Endothelial cell of umbilical vein (primary cell): ENCODE results near the gene ZNF316. TPM values are rescaled to one million over a fixed set of nuclear protein-coding genes. Genes with fewer than 3 reads are reported as not detected.

ENCODE experiments used
- BruUV-seq: library from RNA; stranded (reverse); fragments of 400-500 nt; replicated peaks from 2 replicates; lab custom pipeline; 2021; lab: Mats Ljungman, UMichigan
- CTCF ChIA-PET: fragments of 300-600, 350-600 bp; sonication (Branson Sonifier 250); formaldehyde crosslinking; loops from one replicate; lab custom pipeline; 2021; ENCODE audit warnings: antibody characterized with exemption, inconsistent platforms; lab: Charles Lee
- POLR2A ChIA-PET: fragments of 300-600, 350-600 bp; sonication (Branson Sonifier 250); formaldehyde crosslinking; loops from one replicate; lab custom pipeline; 2021; ENCODE audit warnings: antibody characterized with exemption, inconsistent platforms; lab: Charles Lee
- DNase-seq: peaks from one replicate; pipeline ENCODE4 v3.0.0-alpha.2; 2011; ENCODE audit warnings: low read depth, low spot score
- FAIRE-seq: peaks from 2 replicates; lab custom pipeline; 2011; peaks lifted over from hg19 to GRCh38; lab: Jason Lieb, UNC
- H2AFZ ChIP-seq: 2 replicates; pipeline ENCODE4 v1.6.0; 2012; ENCODE audit warnings: low read depth, low read length, control low read depth, inconsistent platforms
- H3K27ac ChIP-seq: 2 replicates; pipeline ENCODE4 v1.5.1; 2011; ENCODE audit warnings: low read depth, mild to moderate bottlenecking, control low read depth, low read length, moderate library complexity; ENCODE audit not compliant: insufficient read depth
- H3K27me3 ChIP-seq, 2 experiments: 2 replicates each; pipeline versions ENCODE4 v1.6.0 to v1.6.1; 2011; ENCODE audit warnings: low read length in 2 of 2, mixed read lengths in 1 of 2; ENCODE audit not compliant: control insufficient read depth in 2 of 2, insufficient read depth in 2 of 2
- H3K36me3 ChIP-seq, 2 experiments: 2 replicates in 1 of 2; 3 replicates in 1 of 2; pipeline ENCODE4 v1.5.1; 2011; ENCODE audit warnings: low read length in 2 of 2, mild to moderate bottlenecking in 1 of 2, moderate library complexity in 1 of 2; ENCODE audit not compliant: control insufficient read depth in 2 of 2, insufficient read depth in 2 of 2; ENCODE audit errors: extremely low read depth in 1 of 2
- H3K4me1 ChIP-seq: 3 replicates; pipeline ENCODE4 v1.5.1; 2011; ENCODE audit warnings: mild to moderate bottlenecking, low read length; ENCODE audit not compliant: control insufficient read depth, insufficient read depth; ENCODE audit errors: extremely low read depth
- H3K4me2 ChIP-seq: 2 replicates; pipeline ENCODE4 v1.6.1; 2011; ENCODE audit warnings: low read length, control low read depth, mixed read lengths; ENCODE audit not compliant: insufficient read depth
- H3K4me3 ChIP-seq, 3 experiments: fragments of 200-600 bp in 1 of 3; sonication (generic), shearing (Covaris generic) in 1 of 3; replicated peaks in 1 of 3; 2 replicates each; pipeline ENCODE4 v1.5.1; 2011 to 2016; ENCODE audit warnings: control low read depth in 3 of 3, low read length in 3 of 3, mild to moderate bottlenecking in 2 of 3, inconsistent platforms in 1 of 3, low read depth in 1 of 3, moderate library complexity in 1 of 3; ENCODE audit not compliant: insufficient read depth in 1 of 3
- H3K79me2 ChIP-seq: 2 replicates; pipeline ENCODE4 v1.6.0; 2012; ENCODE audit warnings: low read length, inconsistent platforms; ENCODE audit not compliant: control insufficient read depth, insufficient read depth
- H3K9ac ChIP-seq: replicated peaks from 2 replicates; pipeline ENCODE3; 2011; ENCODE audit warnings: low read length, control low read depth; ENCODE audit not compliant: insufficient read depth; ENCODE audit errors: extremely low read depth
- H3K9me1 ChIP-seq: replicated peaks from 3 replicates; pipeline ENCODE4 v1.6.0; 2011; ENCODE audit warnings: mild to moderate bottlenecking, low read length; ENCODE audit not compliant: control insufficient read depth, insufficient read depth; ENCODE audit errors: extremely low read depth
- H3K9me3 ChIP-seq: replicated peaks from 2 replicates; pipeline ENCODE4 v1.5.1; 2012; ENCODE audit warnings: low read length, inconsistent platforms; ENCODE audit not compliant: control insufficient read depth, insufficient read depth
- H4K20me1 ChIP-seq: replicated peaks from 2 replicates; pipeline ENCODE3; 2011; ENCODE audit warnings: mild to moderate bottlenecking, low read length; ENCODE audit not compliant: control insufficient read depth, insufficient read depth; ENCODE audit errors: extremely low read depth
- CTCF ChIP-seq, 2 donors: IDR thresholded peaks; 1 replicate in 1 of 2; 2 replicates in 1 of 2; pipeline ENCODE4 v1.5.1; 2011; ENCODE audit warnings: low read length in 2 of 2, mild to moderate bottlenecking in 2 of 2, moderate library complexity in 2 of 2, control low read depth in 1 of 2, inconsistent platforms in 1 of 2, low read depth in 1 of 2; ENCODE audit not compliant: insufficient read depth in 1 of 2; ENCODE audit errors: extremely low read depth in 1 of 2
- EZH2 ChIP-seq: IDR thresholded peaks from 2 replicates; pipeline ENCODE4 v1.6.1; 2012; ENCODE audit warnings: borderline replicate concordance, low read depth, mild to moderate bottlenecking, moderate library complexity, low read length, inconsistent platforms; ENCODE audit not compliant: severe bottlenecking
- FOS ChIP-seq: IDR thresholded peaks from 2 replicates; pipeline ENCODE4 v1.6.1; 2011; ENCODE audit warnings: mild to moderate bottlenecking, low read length, moderate library complexity, borderline replicate concordance; ENCODE audit not compliant: insufficient read depth
- GATA2 ChIP-seq: IDR thresholded peaks from 2 replicates; pipeline ENCODE4 v1.7.0; 2011; ENCODE audit warnings: low read depth, mild to moderate bottlenecking, moderate library complexity, mixed read lengths, low read length; ENCODE audit not compliant: insufficient read length, insufficient read depth
- JUN ChIP-seq: IDR thresholded peaks from 2 replicates; pipeline ENCODE4 v1.6.1; 2011; ENCODE audit warnings: borderline replicate concordance, low read depth; ENCODE audit not compliant: insufficient read length, insufficient read depth
- MAX ChIP-seq: IDR thresholded peaks from 2 replicates; pipeline ENCODE4 v1.6.1; 2011; ENCODE audit not compliant: insufficient read depth, insufficient read length
- MYC ChIP-seq: IDR thresholded peaks from one replicate; pipeline ENCODE4 v1.6.1; 2011; ENCODE audit warnings: mild to moderate bottlenecking, low read depth, low read length
- POLR2A ChIP-seq: IDR thresholded peaks from 2 replicates; pipeline ENCODE4 v1.6.1; 2012; ENCODE audit warnings: low read depth, mild to moderate bottlenecking, control low read depth, low read length
- POLR2AphosphoS5 ChIP-seq: IDR thresholded peaks from 2 replicates; pipeline ENCODE4 v1.6.1; 2012; ENCODE audit warnings: low read depth, mild to moderate bottlenecking, control low read depth, low read length, moderate library complexity; ENCODE audit not compliant: insufficient read depth
- dilution Hi-C: fragments of 300-500 bp; cut with MboI; formaldehyde crosslinking; loops from one replicate; pipeline ENCODE4 v1.15.0; 2019; ENCODE audit warnings: low sequenced_read_pairs; ENCODE audit not compliant: extremely low pct_ligation_motif_present
- intact Hi-C: fragments of 100-400 bp; cut with micrococcal nuclease; formaldehyde crosslinking; loops from one replicate; pipeline ENCODE4 v1.10.0; 2022
- polyA plus RNA-seq, 4 experiments: library from polyadenylated mRNA; depleted of rRNA in 3 of 4; stranded (reverse) in 3 of 4; unstranded in 1 of 4; fragments of >200 nt; gene quantifications; 2 replicates each; pipeline versions ENCODE4 v1.2.1 to v1.2.3, GENCODE V29; 2011 to 2012; ENCODE audit warnings: missing spikeins in 1 of 4
- total RNA-seq: library from RNA; stranded (reverse); gene quantifications from 2 replicates; pipeline ENCODE4 v1.2.3, GENCODE V29; 2021

ZNF316 gene
- total and polyA plus RNA-seq, 2 donors (not counting 3 experiments of a cell fraction or from before 2014, with no cell fraction given), result 7.7 to 23.8 TPM

GRCh38 chr7:6642239-6642839 lies 5.2 kb downstream of the ZNF316 start:
- FAIRE-seq (no peak), DNase-seq (no peak)
- Histone ChIP-seq H3K9me1 (no peaks in the 10 kb centered on the region), H3K79me2 (peaks cover 17% of the 10 kb centered on the region), H3K9ac (no peak overlapping the region), H3K4me2 (no peak overlapping the region), H3K36me3 (peaks cover 10 to 44% of the 10 kb centered on the region in 2 experiments), H2AFZ (no peak overlapping the region), H4K20me1 (no peaks in the 10 kb centered on the region), H3K9me3 (no peaks in the 10 kb centered on the region), H3K27me3 (no peaks in the 10 kb centered on the region), H3K4me1 (peaks cover 3% of the 10 kb centered on the region), H3K4me3 (no peak overlapping the region), H3K27ac (no peak overlapping the region)
- BruUV-seq, result no TSS peak
- TF ChIP-seq GATA2, result no peak
- no peak for TF ChIP-seq MAX
- no peak for TF ChIP-seq EZH2
- no peak for TF ChIP-seq MYC
- no peak for TF ChIP-seq CTCF (IDR thresholded peaks at IDR 0.05; ENCODE audit: extremely low read depth in 1 of 2, insufficient read depth in 1 of 2, low read depth in 1 of 2, low read length in 2 of 2)
- no peak for TF ChIP-seq POLR2AphosphoS5
- no peak for TF ChIP-seq FOS
- no peak for TF ChIP-seq JUN
- no peak for TF ChIP-seq POLR2A
- intact Hi-C loops (no loop called here), dilution Hi-C loops (no loop called here)
- ChIA-PET CTCF (no interaction called here), POLR2A (no interaction called here)
